ENCODE data around the gene SPARC. TPM values are rescaled to one million over a fixed set of nuclear protein-coding genes. Genes with fewer than 3 reads are reported as not detected.

Gene SPARC
- total RNA-seq, 2 donors from 2014 or later, result 76.0 to 168 TPM

GRCh38 chr5:151721087-151721646 is 34.5 kb upstream of the SPARC start:
- DNase-seq (no peak), ATAC-seq (no peak)
- Histone ChIP-seq H3K27ac (no peak overlapping the region), H3K4me1 (no peaks in the 10 kb centered on the region), H3K27me3 (no peaks in the 10 kb centered on the region), H3K9me3 (no peaks in the 10 kb centered on the region), H3K36me3 (replicated peaks in 1 of 2; ENCODE audit: insufficient read depth in 1 of 2, low read depth in 2 of 2) (no peaks in the 10 kb centered on the region), H3K4me3 (no peak overlapping the region)
- intact Hi-C loops (cut with DNase I), result no loop called here
- WGBS, 2 donors, result 85 to 97% methylated on average over 3 of the region's 3 CpGs
- TF ChIP-seq CTCF (IDR thresholded peaks at IDR 0.05) (no peak), POLR2A (IDR thresholded peaks at IDR 0.05) (no peak)

- Histone ChIP-seq H3K4me1 (no peaks in the 10 kb centered on the region), H3K36me3 (replicated peaks in 1 of 2; ENCODE audit: insufficient read depth in 1 of 2, low read depth in 2 of 2) (no peaks in the 10 kb centered on the region), H3K27ac (no peak overlapping the region), H3K9me3 (no peaks in the 10 kb centered on the region), H3K27me3 (no peaks in the 10 kb centered on the region), H3K4me3 (no peak overlapping the region)
- TF ChIP-seq CTCF (IDR thresholded peaks at IDR 0.05) (no peak), POLR2A (IDR thresholded peaks at IDR 0.05) (no peak)
- ATAC-seq (no peak), DNase-seq (no peak)
- 68 to 73% methylated on average over 2 of the region's 2 CpGs for WGBS, 2 donors
- intact Hi-C loops (cut with DNase I), result no loop called here
These were observed 33.5 kb upstream of the SPARC start for GRCh38 chr5:151720215-151720614.

- TF ChIP-seq POLR2A (IDR thresholded peaks at IDR 0.05) (no peak), CTCF (IDR thresholded peaks at IDR 0.05) (peak in 5 of 7 experiments; percentile 8 to 28 (median 20))
- Histone ChIP-seq H3K27me3 (no peaks in the 10 kb centered on the region), H3K36me3 (replicated peaks in 1 of 2; ENCODE audit: insufficient read depth in 1 of 2, low read depth in 2 of 2) (no peaks in the 10 kb centered on the region), H3K27ac (no peak overlapping the region), H3K4me1 (no peaks in the 10 kb centered on the region), H3K4me3 (no peak overlapping the region), H3K9me3 (no peaks in the 10 kb centered on the region)
- intact Hi-C loops (cut with DNase I), result no loop called here
- WGBS, 2 donors, result 78 to 84% methylated on average over 6 of the region's 6 CpGs
- DNase-seq (no peak), ATAC-seq (no peak)
These were observed 32.7 kb upstream of the SPARC start for GRCh38 chr5:151719228-151720000.

- ATAC-seq, result peak; percentile 45
- Histone ChIP-seq H3K36me3 (replicated peaks in 1 of 2; ENCODE audit: insufficient read depth in 1 of 2, low read depth in 2 of 2) (no peaks in the 10 kb centered on the region), H3K27me3 (no peaks in the 10 kb centered on the region), H3K4me1 (no peaks in the 10 kb centered on the region), H3K4me3 (no peak overlapping the region), H3K9me3 (no peaks in the 10 kb centered on the region), H3K27ac (no peak overlapping the region)
- intact Hi-C loops (cut with DNase I), result no loop called here
- 59 to 66% methylated on average over 3 of the region's 3 CpGs for WGBS, 2 donors
- DNase-seq, result peak in 1 of 4 donors; percentile 20
- TF ChIP-seq POLR2A (IDR thresholded peaks at IDR 0.05), result no peak
- TF ChIP-seq CTCF (IDR thresholded peaks at IDR 0.05), result no peak
These were observed 31.9 kb upstream of the SPARC start for GRCh38 chr5:151718646-151719045.

All from body of pancreas (tissue), 4 donors.